GM10266 (cell line): Measurements from ENCODE around the gene LIMS2.

Source experiments
- DNase-seq: peaks from one replicate; pipeline ENCODE4 v3.0.0; 2012; ENCODE audit errors: extremely low spot score
- CTCF ChIP-seq: IDR thresholded peaks from 2 replicates; pipeline ENCODE4 v1.5.1; 2012; ENCODE audit warnings: mild to moderate bottlenecking, low read depth; ENCODE audit not compliant: control insufficient read depth, insufficient read depth; ENCODE audit errors: missing control alignments

LIMS2 gene

GRCh38 chr2:127619877-127620705 lies 55.2 kb downstream of the LIMS2 start:
- DNase-seq = no peak
- no peak for TF ChIP-seq CTCF

GRCh38 chr2:127619203-127619590 lies 56.1 kb downstream of the LIMS2 start:
- no peak for DNase-seq

GRCh38 chr2:127618551-127619202 lies 56.7 kb downstream of the LIMS2 start:
- TF ChIP-seq CTCF = no peak
- DNase-seq = no peak

More at GRCh38 chr2:127619203-127619590, 56.1 kb downstream of the LIMS2 start:
- no peak for TF ChIP-seq CTCF

GRCh38 chr2:127615511-127616166 lies 59.7 kb downstream of the LIMS2 start:
- TF ChIP-seq CTCF = no peak
- DNase-seq = no peak

- DNase-seq = no peak
- no peak for TF ChIP-seq CTCF
These were observed 60.6 kb downstream of the LIMS2 start for GRCh38 chr2:127614731-127615130.

- no peak for DNase-seq
- TF ChIP-seq CTCF = no peak
These were observed 61.1 kb downstream of the LIMS2 start for GRCh38 chr2:127614246-127614645.
